SK-N-SH (cell line): ENCODE results near the gene CYP2J2.

Source experiments
- CHD2 ChIP-seq: fragments of 150-350 bp; IDR thresholded peaks from 2 replicates; pipeline ENCODE4 v1.6.1; 2018; ENCODE audit warnings: low read length; ENCODE audit not compliant: partially characterized antibody
- EP300 ChIP-seq, 2 experiments: IDR thresholded peaks; 2 replicates each; pipeline versions ENCODE4 v1.4.0 to v1.6.1; 2012; ENCODE audit warnings: borderline replicate concordance in 1 of 2, low read depth in 1 of 2, low read length in 1 of 2
- GABPA ChIP-seq: IDR thresholded peaks from 2 replicates; pipeline ENCODE4 v1.4.0; 2012; ENCODE audit warnings: low read depth, mild to moderate bottlenecking
- GATA2 ChIP-seq: sonication (generic); formaldehyde crosslinking; IDR thresholded peaks from 2 replicates; pipeline ENCODE4 v1.5.0; 2020; ENCODE audit warnings: mild to moderate bottlenecking, missing genetic modification reagents
- MXI1 ChIP-seq: IDR thresholded peaks from 2 replicates; pipeline ENCODE4 v1.6.1; 2012; ENCODE audit warnings: mild to moderate bottlenecking, low read depth, low read length, improper control_type of control experiment
- POLR2AphosphoS5 ChIP-seq: IDR thresholded peaks from 2 replicates; pipeline ENCODE4 v1.6.1; 2012; ENCODE audit warnings: low read depth, low read length
- RAD21 ChIP-seq: IDR thresholded peaks from 2 replicates; pipeline ENCODE4 v1.6.1; 2012; ENCODE audit warnings: mild to moderate bottlenecking, low read length
- TAF1 ChIP-seq: IDR thresholded peaks from 2 replicates; pipeline ENCODE4 v1.6.1; 2012; ENCODE audit warnings: low read depth, mild to moderate bottlenecking, low read length, moderate library complexity, borderline replicate concordance
- TF ChIP-seq, protein P1 (sequence below): fragments of 200-600 bp; sonication (generic); IDR thresholded peaks from 2 replicates; pipeline ENCODE4 v1.6.1; 2017; ENCODE audit warnings: antibody characterized with exemption, mild to moderate bottlenecking, moderate library complexity
- TF ChIP-seq, protein P2 (sequence below): fragments of 150-350 bp; IDR thresholded peaks from 2 replicates; pipeline ENCODE4 v1.6.1; 2017; ENCODE audit warnings: antibody characterized with exemption, low read length, low read depth, borderline replicate concordance
- TF ChIP-seq, protein P3 (sequence below): fragments of 150-350 bp; IDR thresholded peaks from 2 replicates; pipeline ENCODE4 v1.6.1; 2016; ENCODE audit warnings: mild to moderate bottlenecking, low read depth, low read length

DNA sequence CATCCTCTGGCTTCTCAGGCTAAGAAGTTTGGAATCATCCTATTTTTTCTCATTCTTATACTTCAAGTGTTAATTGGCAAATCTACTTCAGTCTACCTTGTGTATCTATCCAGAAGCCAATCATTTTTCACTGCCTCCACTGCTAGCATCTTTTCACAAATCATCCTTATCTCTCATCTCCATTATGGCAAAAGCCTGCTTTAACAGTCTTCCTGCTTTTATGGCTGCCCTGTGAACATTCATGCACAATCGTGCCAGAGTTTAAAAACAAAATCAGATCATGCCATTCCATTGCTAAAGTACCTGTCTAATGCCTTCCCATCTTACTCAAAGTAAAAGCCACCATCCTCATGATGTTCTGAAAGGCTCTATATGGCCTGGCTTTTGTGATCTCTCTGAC, 19.2 kb upstream of the CYP2J2 start:
- TF ChIP-seq, protein P1, sequence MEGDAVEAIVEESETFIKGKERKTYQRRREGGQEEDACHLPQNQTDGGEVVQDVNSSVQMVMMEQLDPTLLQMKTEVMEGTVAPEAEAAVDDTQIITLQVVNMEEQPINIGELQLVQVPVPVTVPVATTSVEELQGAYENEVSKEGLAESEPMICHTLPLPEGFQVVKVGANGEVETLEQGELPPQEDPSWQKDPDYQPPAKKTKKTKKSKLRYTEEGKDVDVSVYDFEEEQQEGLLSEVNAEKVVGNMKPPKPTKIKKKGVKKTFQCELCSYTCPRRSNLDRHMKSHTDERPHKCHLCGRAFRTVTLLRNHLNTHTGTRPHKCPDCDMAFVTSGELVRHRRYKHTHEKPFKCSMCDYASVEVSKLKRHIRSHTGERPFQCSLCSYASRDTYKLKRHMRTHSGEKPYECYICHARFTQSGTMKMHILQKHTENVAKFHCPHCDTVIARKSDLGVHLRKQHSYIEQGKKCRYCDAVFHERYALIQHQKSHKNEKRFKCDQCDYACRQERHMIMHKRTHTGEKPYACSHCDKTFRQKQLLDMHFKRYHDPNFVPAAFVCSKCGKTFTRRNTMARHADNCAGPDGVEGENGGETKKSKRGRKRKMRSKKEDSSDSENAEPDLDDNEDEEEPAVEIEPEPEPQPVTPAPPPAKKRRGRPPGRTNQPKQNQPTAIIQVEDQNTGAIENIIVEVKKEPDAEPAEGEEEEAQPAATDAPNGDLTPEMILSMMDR, result no peak
- TF ChIP-seq GATA2 (CRISPR knock-in tag), result peak; percentile 87
- TF ChIP-seq MXI1, result no peak
- TF ChIP-seq TAF1, result no peak
- TF ChIP-seq CHD2, result no peak
- TF ChIP-seq, protein P2, sequence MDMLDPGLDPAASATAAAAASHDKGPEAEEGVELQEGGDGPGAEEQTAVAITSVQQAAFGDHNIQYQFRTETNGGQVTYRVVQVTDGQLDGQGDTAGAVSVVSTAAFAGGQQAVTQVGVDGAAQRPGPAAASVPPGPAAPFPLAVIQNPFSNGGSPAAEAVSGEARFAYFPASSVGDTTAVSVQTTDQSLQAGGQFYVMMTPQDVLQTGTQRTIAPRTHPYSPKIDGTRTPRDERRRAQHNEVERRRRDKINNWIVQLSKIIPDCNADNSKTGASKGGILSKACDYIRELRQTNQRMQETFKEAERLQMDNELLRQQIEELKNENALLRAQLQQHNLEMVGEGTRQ, result no peak
- no peak for TF ChIP-seq GABPA
- no peak for TF ChIP-seq EP300 (IDR thresholded peaks at IDR 0.05; ENCODE audit: borderline replicate concordance in 1 of 2, low read depth in 1 of 2, low read length in 1 of 2)
- TF ChIP-seq RAD21, result no peak
- TF ChIP-seq POLR2AphosphoS5, result no peak
- TF ChIP-seq, protein P3, sequence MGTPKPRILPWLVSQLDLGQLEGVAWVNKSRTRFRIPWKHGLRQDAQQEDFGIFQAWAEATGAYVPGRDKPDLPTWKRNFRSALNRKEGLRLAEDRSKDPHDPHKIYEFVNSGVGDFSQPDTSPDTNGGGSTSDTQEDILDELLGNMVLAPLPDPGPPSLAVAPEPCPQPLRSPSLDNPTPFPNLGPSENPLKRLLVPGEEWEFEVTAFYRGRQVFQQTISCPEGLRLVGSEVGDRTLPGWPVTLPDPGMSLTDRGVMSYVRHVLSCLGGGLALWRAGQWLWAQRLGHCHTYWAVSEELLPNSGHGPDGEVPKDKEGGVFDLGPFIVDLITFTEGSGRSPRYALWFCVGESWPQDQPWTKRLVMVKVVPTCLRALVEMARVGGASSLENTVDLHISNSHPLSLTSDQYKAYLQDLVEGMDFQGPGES, result no peak
